ENCODE data around the gene IRS2. TPM values are rescaled to one million over a fixed set of nuclear protein-coding genes. Genes with fewer than 3 reads are reported as not detected.

IRS2 gene
- total RNA-seq, 4 donors from 2014 or later: 42.3 to 82.5 (median 52.6) TPM

- no peak for TF ChIP-seq CTCF (IDR thresholded peaks at IDR 0.05; ENCODE audit: low read depth)
These were observed 40.7 kb downstream of the IRS2 start for GRCh38 chr13:109745702-109746101.

GRCh38 chr13:109745060-109745459 lies 41.3 kb downstream of the IRS2 start:
- TF ChIP-seq CTCF (IDR thresholded peaks at IDR 0.05; ENCODE audit: low read depth): no peak

- TF ChIP-seq CTCF (IDR thresholded peaks at IDR 0.05; ENCODE audit: low read depth): no peak
These were observed 41.8 kb downstream of the IRS2 start for GRCh38 chr13:109744512-109745051.

- no peak for TF ChIP-seq CTCF (IDR thresholded peaks at IDR 0.05; ENCODE audit: low read depth)
These were observed 42.5 kb downstream of the IRS2 start for GRCh38 chr13:109743706-109744453.

- TF ChIP-seq CTCF (IDR thresholded peaks at IDR 0.05; ENCODE audit: low read depth): no peak
These were observed 44.4 kb downstream of the IRS2 start for GRCh38 chr13:109741966-109742365.

GRCh38 chr13:109740721-109741120 lies 45.7 kb downstream of the IRS2 start:
- TF ChIP-seq CTCF (IDR thresholded peaks at IDR 0.05; ENCODE audit: low read depth): no peak

GRCh38 chr13:109740121-109740520 lies 46.3 kb downstream of the IRS2 start:
- TF ChIP-seq CTCF (IDR thresholded peaks at IDR 0.05; ENCODE audit: low read depth): no peak
